GM12875 (cell line): ENCODE results near the gene TMPRSS9.
"Not testable (repeated sequence)": the region's sequence is repeated elsewhere in the genome, so short reads cannot be mapped to it uniquely, and the experiment has no call there.

Experiments
- H3K4me3 ChIP-seq: one replicate; pipeline ENCODE4 v1.5.1; 2011; ENCODE audit warnings: low read depth, low read length, control low read depth
- CTCF ChIP-seq: IDR thresholded peaks from 2 replicates; pipeline ENCODE4 v1.5.1; 2011; ENCODE audit warnings: low read depth, mild to moderate bottlenecking, control low read depth, inconsistent platforms, low read length, moderate library complexity, borderline replicate concordance; ENCODE audit not compliant: insufficient read depth

TMPRSS9 gene

GRCh38 chr19:2413159-2413558 lies 53.1 kb downstream of the TMPRSS9 start:
- no peak for TF ChIP-seq CTCF
- H3K4me3 ChIP-seq, result no peak overlapping the region

- H3K4me3 ChIP-seq, result no peak overlapping the region
- TF ChIP-seq CTCF, result no peak
These were observed 53.6 kb downstream of the TMPRSS9 start for GRCh38 chr19:2413629-2414028.

- no peak overlapping the region for H3K4me3 ChIP-seq
- TF ChIP-seq CTCF, result no peak
These were observed 55.4 kb downstream of the TMPRSS9 start for GRCh38 chr19:2415281-2415972.

- H3K4me3 ChIP-seq, result no peak overlapping the region
- TF ChIP-seq CTCF, result no peak
These were observed 55.9 kb downstream of the TMPRSS9 start for GRCh38 chr19:2415973-2416319.

GRCh38 chr19:2416321-2417097 lies 56.4 kb downstream of the TMPRSS9 start:
- TF ChIP-seq CTCF, result no peak
- no peak overlapping the region for H3K4me3 ChIP-seq

- H3K4me3 ChIP-seq, result not testable (repeated sequence)
These were observed 57.4 kb downstream of the TMPRSS9 start for GRCh38 chr19:2417436-2417835.

- no peak overlapping the region for H3K4me3 ChIP-seq
- TF ChIP-seq CTCF, result no peak
These were observed 57.9 kb downstream of the TMPRSS9 start for GRCh38 chr19:2417881-2418406.
